ENCODE results near the gene ABLIM3. TPM values are rescaled to one million over a fixed set of nuclear protein-coding genes. Genes with fewer than 3 reads are reported as not detected.

ABLIM3 gene
- polyA plus RNA-seq, 1 donor from 2014 or later = 17.7 TPM

- H2AFZ ChIP-seq (ENCODE audit: low read depth, low read length) = no peak overlapping the region
- H3K27ac ChIP-seq (ENCODE audit: low read length) = no peak overlapping the region
- H3K36me3 ChIP-seq (ENCODE audit: insufficient read depth, low read length) = no peaks in the 10 kb centered on the region
- TF ChIP-seq REST (IDR thresholded peaks at IDR 0.05; ENCODE audit: borderline replicate concordance) (no peak), RAD21 (conservative IDR thresholded peaks at IDR 0.05) (no peak), MXI1 (conservative IDR thresholded peaks at IDR 0.05; ENCODE audit: poor library complexity, severe bottlenecking) (no peak), TAF1 (IDR thresholded peaks at IDR 0.05; ENCODE audit: low read depth) (no peak), EZH2 (IDR thresholded peaks at IDR 0.05; ENCODE audit: borderline replicate concordance, insufficient read depth, low read length, poor library complexity, severe bottlenecking) (no peak), POLR2AphosphoS5 (IDR thresholded peaks at IDR 0.05) (no peak), EP300 (conservative IDR thresholded peaks at IDR 0.05; ENCODE audit: poor library complexity, severe bottlenecking) (no peak)
- no peak overlapping the region for H3K4me3 ChIP-seq (ENCODE audit: low read length)
- H3K27me3 ChIP-seq (ENCODE audit: insufficient read depth, low read depth, low read length) = no peaks in the 10 kb centered on the region
- no peaks in the 10 kb centered on the region for H4K20me1 ChIP-seq (ENCODE audit: insufficient read depth)
- no peak overlapping the region for H3K9ac ChIP-seq (ENCODE audit: low read length)
- no peak overlapping the region for H3K4me2 ChIP-seq (ENCODE audit: low read length)
- H3K79me2 ChIP-seq (replicated peaks; ENCODE audit: insufficient read depth, low read length) = no peaks in the 10 kb centered on the region
- no peaks in the 10 kb centered on the region for H3K9me3 ChIP-seq (ENCODE audit: low read length)
- no peaks in the 10 kb centered on the region for H3K9me2 ChIP-seq (ENCODE audit: insufficient read depth, low read length)
- H3F3A ChIP-seq (ENCODE audit: insufficient read depth, low read length, poor library complexity, severe bottlenecking) = no peaks in the 10 kb centered on the region
Observed at GRCh38 chr5:149279661-149280060, 138.4 kb downstream of the ABLIM3 start.

- Histone ChIP-seq H3K9me2 (ENCODE audit: insufficient read depth, low read length) (no peaks in the 10 kb centered on the region), H3K9me3 (ENCODE audit: low read length) (no peaks in the 10 kb centered on the region), H3K4me3 (ENCODE audit: low read length) (no peak overlapping the region), H3K27me3 (ENCODE audit: insufficient read depth, low read depth, low read length) (no peaks in the 10 kb centered on the region), H4K20me1 (ENCODE audit: insufficient read depth) (no peaks in the 10 kb centered on the region), H3K79me2 (replicated peaks; ENCODE audit: insufficient read depth, low read length) (no peaks in the 10 kb centered on the region), H3K27ac (ENCODE audit: low read length) (no peak overlapping the region), H3F3A (ENCODE audit: insufficient read depth, low read length, poor library complexity, severe bottlenecking) (no peaks in the 10 kb centered on the region), H3K36me3 (ENCODE audit: insufficient read depth, low read length) (no peaks in the 10 kb centered on the region), H2AFZ (ENCODE audit: low read depth, low read length) (no peak overlapping the region), H3K4me2 (ENCODE audit: low read length) (no peak overlapping the region), H3K9ac (ENCODE audit: low read length) (no peak overlapping the region)
- no peak for TF ChIP-seq RAD21 (conservative IDR thresholded peaks at IDR 0.05)
- no peak for TF ChIP-seq CTCF (IDR thresholded peaks at IDR 0.05; ENCODE audit: poor library complexity, severe bottlenecking)
Observed at GRCh38 chr5:149280124-149280523, 138.8 kb downstream of the ABLIM3 start.

GRCh38 chr5:149280802-149281201 is 139.5 kb downstream of the ABLIM3 start:
- Histone ChIP-seq H3K4me3 (ENCODE audit: low read length) (no peak overlapping the region), H3K27me3 (ENCODE audit: insufficient read depth, low read depth, low read length) (no peaks in the 10 kb centered on the region), H3F3A (ENCODE audit: insufficient read depth, low read length, poor library complexity, severe bottlenecking) (no peaks in the 10 kb centered on the region), H3K9me3 (ENCODE audit: low read length) (no peaks in the 10 kb centered on the region), H3K9ac (ENCODE audit: low read length) (no peak overlapping the region), H3K36me3 (ENCODE audit: insufficient read depth, low read length) (no peaks in the 10 kb centered on the region), H2AFZ (ENCODE audit: low read depth, low read length) (no peak overlapping the region), H3K79me2 (replicated peaks; ENCODE audit: insufficient read depth, low read length) (no peaks in the 10 kb centered on the region), H3K4me2 (ENCODE audit: low read length) (no peak overlapping the region), H4K20me1 (ENCODE audit: insufficient read depth) (no peaks in the 10 kb centered on the region), H3K9me2 (ENCODE audit: insufficient read depth, low read length) (no peaks in the 10 kb centered on the region), H3K27ac (ENCODE audit: low read length) (no peak overlapping the region)
- TF ChIP-seq EZH2 (IDR thresholded peaks at IDR 0.05; ENCODE audit: borderline replicate concordance, insufficient read depth, low read length, poor library complexity, severe bottlenecking) (no peak), CTCF (IDR thresholded peaks at IDR 0.05; ENCODE audit: poor library complexity, severe bottlenecking) (no peak), RAD21 (conservative IDR thresholded peaks at IDR 0.05) (no peak), POLR2AphosphoS5 (IDR thresholded peaks at IDR 0.05) (no peak), MXI1 (conservative IDR thresholded peaks at IDR 0.05; ENCODE audit: poor library complexity, severe bottlenecking) (no peak), TAF1 (IDR thresholded peaks at IDR 0.05; ENCODE audit: low read depth) (no peak), SMC3 (conservative IDR thresholded peaks at IDR 0.05; ENCODE audit: poor library complexity) (no peak), REST (IDR thresholded peaks at IDR 0.05; ENCODE audit: borderline replicate concordance) (no peak), EP300 (conservative IDR thresholded peaks at IDR 0.05; ENCODE audit: poor library complexity, severe bottlenecking) (no peak)
